GM12878 (cell line): ENCODE results near the gene PCDHGC5. TPM values are rescaled to one million over a fixed set of nuclear protein-coding genes. Genes with fewer than 3 reads are reported as not detected.

Experiments
- ATAC-seq: fragments of 200-7000 bp; cut with Tn5 transposase; 3 replicates; pipeline ENCODE4 v1.9.1; 2020; ENCODE audit warnings: mild to moderate bottlenecking, moderate library complexity
- BruUV-seq: library from RNA; stranded (reverse); fragments of 400-500 nt; replicated peaks from 2 replicates; lab custom pipeline; 2021; lab: Mats Ljungman, UMichigan
- CTCF ChIA-PET: fragments of 300-600 bp; sonication (Branson Sonifier 250); formaldehyde crosslinking; extraction: SDS; loops from one replicate; lab custom pipeline; 2021; ENCODE audit warnings: inconsistent platforms; lab: Yijun Ruan, JAX
- POLR2A ChIA-PET: fragments of 350-600 bp; formaldehyde crosslinking; extraction: SDS; loops from one replicate; lab custom pipeline; 2021; ENCODE audit warnings: inconsistent platforms; lab: Charles Lee
- RAD21 ChIA-PET: fragments of 300-600 bp; sonication (Branson Sonifier 250); formaldehyde crosslinking; loops from one replicate; lab custom pipeline; 2023; ENCODE audit warnings: antibody characterized with exemption; ENCODE audit not compliant: unreplicated experiment; lab: Charles Lee
- SMC1A ChIA-PET: fragments of 300-600 bp; sonication (Branson Sonifier 250); formaldehyde crosslinking; loops from one replicate; lab custom pipeline; 2023; ENCODE audit not compliant: unreplicated experiment, uncharacterized antibody; lab: Charles Lee
- DNase-seq: peaks from one replicate; pipeline ENCODE4 v3.0.0-alpha.2; 2011; ENCODE audit warnings: low read depth, low spot score
- FAIRE-seq: peaks from 3 replicates; lab custom pipeline; 2011; peaks lifted over from hg19 to GRCh38; lab: Jason Lieb, UNC
- H2AFZ ChIP-seq: 2 replicates; pipeline ENCODE4 v1.6.0; 2011; ENCODE audit warnings: low read depth, low read length, control low read depth; ENCODE audit not compliant: control insufficient read depth
- H3K27ac ChIP-seq: 2 replicates; pipeline ENCODE4 v1.5.1; 2011; ENCODE audit warnings: control low read depth; ENCODE audit not compliant: control insufficient read depth, insufficient read depth
- H3K27me3 ChIP-seq, 2 experiments: replicated peaks in 1 of 2; 2 replicates each; pipeline versions ENCODE4 v1.6.0 to v1.6.1; 2011; ENCODE audit warnings: low read length in 1 of 2; ENCODE audit not compliant: control insufficient read depth in 2 of 2, insufficient read depth in 2 of 2
- H3K36me3 ChIP-seq, 2 experiments: 2 replicates each; pipeline ENCODE4 v1.5.1; 2011; ENCODE audit warnings: low read length in 1 of 2; ENCODE audit not compliant: control insufficient read depth in 2 of 2, insufficient read depth in 2 of 2
- H3K4me1 ChIP-seq: 2 replicates; pipeline ENCODE4 v1.6.1; 2011; ENCODE audit warnings: mild to moderate bottlenecking, low read length, moderate library complexity, mixed read lengths; ENCODE audit not compliant: control insufficient read depth, insufficient read depth
- H3K4me2 ChIP-seq: 2 replicates; pipeline ENCODE4 v1.6.0; 2011; ENCODE audit warnings: control low read depth; ENCODE audit not compliant: control insufficient read depth, insufficient read depth
- H3K4me3 ChIP-seq: fragments of 200-600 bp; sonication (generic); 2 replicates; pipeline ENCODE4 v1.5.1; 2016
- H3K79me2 ChIP-seq: 2 replicates; pipeline ENCODE4 v1.6.0; 2011; ENCODE audit warnings: low read length; ENCODE audit not compliant: control insufficient read depth, insufficient read depth
- H3K9ac ChIP-seq: 2 replicates; pipeline ENCODE4 v1.8.0; 2011; ENCODE audit warnings: low read length, control low read depth, mixed read lengths; ENCODE audit not compliant: control insufficient read depth, insufficient read depth
- H3K9me3 ChIP-seq: replicated peaks from 3 replicates; pipeline ENCODE4 v1.5.1; 2011; ENCODE audit warnings: mild to moderate bottlenecking, low read length; ENCODE audit not compliant: control insufficient read depth, insufficient read depth
- H4K20me1 ChIP-seq: 2 replicates; pipeline ENCODE4 v1.6.0; 2011; ENCODE audit not compliant: control insufficient read depth, insufficient read depth
- ASH2L ChIP-seq: fragments of 300-600, 200-600 bp; sonication (generic); IDR thresholded peaks from 2 replicates; pipeline ENCODE4 v1.6.1; 2017; ENCODE audit warnings: low read depth, mild to moderate bottlenecking, borderline replicate concordance
- GABPA ChIP-seq: IDR thresholded peaks from 2 replicates; pipeline ENCODE4 v1.6.1; 2014; ENCODE audit warnings: antibody characterized with exemption, low read depth, mild to moderate bottlenecking, inconsistent platforms
- JUND ChIP-seq: IDR thresholded peaks from 2 replicates; pipeline ENCODE4 v1.6.1; 2012; ENCODE audit warnings: low read depth, mild to moderate bottlenecking, low read length, improper control_type of control experiment, moderate library complexity
- LARP7 ChIP-seq: fragments of 450-650 bp; IDR thresholded peaks from 2 replicates; pipeline ENCODE4 v1.6.1; 2017; ENCODE audit warnings: mild to moderate bottlenecking
- MTA2 ChIP-seq: fragments of 450-650 bp; IDR thresholded peaks from 2 replicates; pipeline ENCODE4 v1.6.1; 2016; ENCODE audit warnings: low read depth, mild to moderate bottlenecking, moderate library complexity
- PML ChIP-seq: IDR thresholded peaks from 2 replicates; pipeline ENCODE4 v1.6.1; 2012; ENCODE audit warnings: low read length, inconsistent platforms
- SREBF2 ChIP-seq: IDR thresholded peaks from 2 replicates; pipeline ENCODE4 v1.6.1; 2012; ENCODE audit warnings: mild to moderate bottlenecking, low read length
- TCF12 ChIP-seq: IDR thresholded peaks from 2 replicates; pipeline ENCODE4 v1.6.1; 2011; ENCODE audit warnings: low read depth, mild to moderate bottlenecking, low read length
- ZNF384 ChIP-seq: IDR thresholded peaks from 2 replicates; pipeline ENCODE4 v1.6.1; 2012; ENCODE audit warnings: low read depth, mild to moderate bottlenecking, low read length, improper control_type of control experiment, borderline replicate concordance
- ZNF622 ChIP-seq: fragments of 450-650 bp; IDR thresholded peaks from 2 replicates; pipeline ENCODE4 v1.6.1; 2017; ENCODE audit warnings: mild to moderate bottlenecking, inconsistent platforms
- WGBS: methylation state at CpG from one replicate; pipeline ENCODE4 v1.1.6; 2016; ENCODE audit warnings: low lambda C conversion rate; ENCODE audit not compliant: insufficient replicate concordance, insufficient coverage; ENCODE audit errors: missing lambda C conversion rate; 5-methylcytosine and 5-hydroxymethylcytosine counted together
- in situ Hi-C: fragments of 300-500 bp; cut with MboI; formaldehyde crosslinking; loops from 9 replicates; pipeline ENCODE4 v1.14.3; 2018; ENCODE audit warnings: mixed read lengths
- intact Hi-C: fragments of 100-400 bp; cut with micrococcal nuclease; formaldehyde crosslinking; loops from one replicate; pipeline ENCODE4 v1.14.2; 2022; ENCODE audit not compliant: unreplicated experiment
- polyA plus RNA-seq, 11 experiments: library from polyadenylated mRNA; depleted of rRNA in 4 of 11; unstranded in 6 of 11; stranded (reverse) in 5 of 11; fragments of >200 nt; fragmentation: Nextera tagmentation in 4 of 11; fragmentation: Illumina TruSeq in 1 of 11; extraction: Ambion mirVana in 4 of 11; extraction: Trizol in 1 of 11; gene quantifications; 1 replicate in 1 of 11; 2 replicates in 10 of 11; pipeline versions ENCODE4 v1.2.1 to v1.2.3, GENCODE V29; 2011 to 2016; ENCODE audit warnings: inconsistent platforms in 2 of 11, missing spikeins in 2 of 11, low read depth in 1 of 11
- total RNA-seq, 4 experiments: library from RNA; depleted of rRNA in 3 of 4; stranded (reverse); fragments of >200 nt in 3 of 4; fragmentation: Illumina TruSeq in 1 of 4; extraction: Trizol in 1 of 4; gene quantifications; 2 replicates each; pipeline versions ENCODE4 v1.2.1 to v1.2.3, GENCODE V29; 2013 to 2021
- TF ChIP-seq, protein P1 (sequence below): IDR thresholded peaks from 2 replicates; pipeline ENCODE4 v1.6.1; 2011; ENCODE audit warnings: mild to moderate bottlenecking, low read depth, low read length, moderate library complexity; ENCODE audit not compliant: insufficient replicate concordance
- TF ChIP-seq, protein P2 (sequence below): IDR thresholded peaks from 2 replicates; pipeline ENCODE4 v1.6.1; 2012; ENCODE audit warnings: low read depth, low read length, improper control_type of control experiment
- TF ChIP-seq, protein P3 (sequence below): IDR thresholded peaks from 2 replicates; pipeline ENCODE4 v1.6.1; 2012; ENCODE audit warnings: low read depth, low read length, improper control_type of control experiment
- TF ChIP-seq, protein P4 (sequence below): IDR thresholded peaks from 2 replicates; pipeline ENCODE4 v1.6.1; 2011; ENCODE audit warnings: low read depth, mild to moderate bottlenecking, low read length, moderate library complexity, borderline replicate concordance; ENCODE audit errors: extremely low read depth
- TF ChIP-seq, protein P5 (sequence below): fragments of 450-650 bp; IDR thresholded peaks from 2 replicates; pipeline ENCODE4 v1.6.1; 2017; ENCODE audit warnings: borderline replicate concordance
- TF ChIP-seq, protein P6 (sequence below): fragments of 450-650 bp; IDR thresholded peaks from 2 replicates; pipeline ENCODE4 v1.6.1; 2018; ENCODE audit warnings: mild to moderate bottlenecking, low read depth, moderate library complexity; ENCODE audit not compliant: partially characterized antibody

PCDHGC5 gene
- total and polyA plus RNA-seq, 10 of the 15 experiments (the other 5 are each of a cell fraction or from before 2014, with no cell fraction given): 0.05 to 0.87 (median 0.18) TPM; not detected in 2

DNA sequence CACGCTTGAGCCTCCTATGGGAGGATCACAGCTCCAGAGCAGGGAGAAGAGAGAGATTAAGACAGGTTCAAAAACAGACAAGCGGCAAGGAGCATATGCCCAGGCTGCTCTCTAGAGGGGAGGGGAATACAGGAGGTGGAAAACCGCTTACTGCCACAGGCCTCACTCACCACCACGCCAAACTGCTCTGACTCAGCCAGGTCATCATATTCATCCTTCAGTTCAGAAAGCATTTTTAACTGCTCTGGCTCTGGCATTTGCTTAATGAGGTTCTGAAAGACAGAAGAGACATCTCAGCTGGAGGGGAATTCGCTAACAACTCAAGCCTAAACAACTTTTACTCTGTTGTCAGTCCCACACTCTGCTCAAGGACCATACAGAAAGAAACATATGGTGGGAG lies 40.1 kb downstream of the PCDHGC5 start:
- BruUV-seq: no TSS peak
- ATAC-seq: peak; percentile 68
- ChIA-PET POLR2A (interaction anchor here (1.2 to 1.4 kb wide), 2 partner anchors 15 to 22 kb away, joined by 3 to 7 read pairs; no protein-coding TSS in a partner anchor), RAD21 (interaction anchor here (1.3 to 6.1 kb wide), 8 partner anchors 18 to 116 kb away, joined by 3 to 54 read pairs (median 7); partner anchors contain the start of genes PCDHGA10, PCDHGA11, PCDHGA12 and PCDHGC3), SMC1A (interaction anchor here (0.8 to 13.7 kb wide), 11 partner anchors 9 to 209 kb away, joined by 3 to 176 read pairs (median 6); partner anchors contain the start of genes PCDHGA10, PCDHGA12, PCDHGB3 and PCDHGC3), CTCF (interaction anchor here (1.1 to 11.2 kb wide), 14 partner anchors 9 to 116 kb away, joined by 3 to 194 read pairs (median 15); partner anchors contain the start of genes PCDHGA10, PCDHGA11, PCDHGB7 and PCDHGC3)
- H3K4me2 ChIP-seq: no peak overlapping the region; the same call in 1 of the 2 replicates
- WGBS: 22% methylated on average over 5 of the region's 5 CpGs
- H3K4me1 ChIP-seq: peaks cover 38% of the 10 kb centered on the region
- no peaks in the 10 kb centered on the region for H3K9me3 ChIP-seq
- in situ Hi-C loops (loop anchor here (5.0 kb wide), 1 partner anchor 52 kb away; the partner anchor contains the start of gene PCDHGC3), intact Hi-C loops (loop anchor here (1.0 kb wide), 1 partner anchor 15 kb away; no protein-coding TSS in a partner anchor)
- H3K9ac ChIP-seq: no peak overlapping the region
- peak overlapping the region; percentile 23; the same call in 1 of the 2 replicates for H3K27ac ChIP-seq
- FAIRE-seq: no peak
- H2AFZ ChIP-seq: no peak overlapping the region
- DNase-seq: no peak
- peaks cover 11 to 39% of the 10 kb centered on the region in 2 experiments for H3K36me3 ChIP-seq
- no peaks in the 10 kb centered on the region for H3K79me2 ChIP-seq
- no peak overlapping the region for H3K4me3 ChIP-seq
- H3K27me3 ChIP-seq: no peaks in the 10 kb centered on the region
- no peaks in the 10 kb centered on the region for H4K20me1 ChIP-seq
- TF ChIP-seq LARP7 (no peak), JUND (no peak), GABPA (no peak), ZNF384 (no peak), TCF12 (peak; percentile 87; the same call in 1 of the 2 replicates), SREBF2 (no peak), PML (no peak), ZNF622 (no peak), MTA2 (peak; percentile 41; the same call in 1 of the 2 replicates), ASH2L (no peak)
- TF ChIP-seq, protein P1, sequence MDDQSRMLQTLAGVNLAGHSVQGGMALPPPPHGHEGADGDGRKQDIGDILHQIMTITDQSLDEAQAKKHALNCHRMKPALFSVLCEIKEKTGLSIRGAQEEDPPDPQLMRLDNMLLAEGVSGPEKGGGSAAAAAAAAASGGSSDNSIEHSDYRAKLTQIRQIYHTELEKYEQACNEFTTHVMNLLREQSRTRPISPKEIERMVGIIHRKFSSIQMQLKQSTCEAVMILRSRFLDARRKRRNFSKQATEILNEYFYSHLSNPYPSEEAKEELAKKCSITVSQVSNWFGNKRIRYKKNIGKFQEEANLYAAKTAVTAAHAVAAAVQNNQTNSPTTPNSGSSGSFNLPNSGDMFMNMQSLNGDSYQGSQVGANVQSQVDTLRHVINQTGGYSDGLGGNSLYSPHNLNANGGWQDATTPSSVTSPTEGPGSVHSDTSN: peak; percentile 24
- TF ChIP-seq, protein P2, sequence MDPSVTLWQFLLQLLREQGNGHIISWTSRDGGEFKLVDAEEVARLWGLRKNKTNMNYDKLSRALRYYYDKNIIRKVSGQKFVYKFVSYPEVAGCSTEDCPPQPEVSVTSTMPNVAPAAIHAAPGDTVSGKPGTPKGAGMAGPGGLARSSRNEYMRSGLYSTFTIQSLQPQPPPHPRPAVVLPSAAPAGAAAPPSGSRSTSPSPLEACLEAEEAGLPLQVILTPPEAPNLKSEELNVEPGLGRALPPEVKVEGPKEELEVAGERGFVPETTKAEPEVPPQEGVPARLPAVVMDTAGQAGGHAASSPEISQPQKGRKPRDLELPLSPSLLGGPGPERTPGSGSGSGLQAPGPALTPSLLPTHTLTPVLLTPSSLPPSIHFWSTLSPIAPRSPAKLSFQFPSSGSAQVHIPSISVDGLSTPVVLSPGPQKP: no peak
- TF ChIP-seq, protein P3, sequence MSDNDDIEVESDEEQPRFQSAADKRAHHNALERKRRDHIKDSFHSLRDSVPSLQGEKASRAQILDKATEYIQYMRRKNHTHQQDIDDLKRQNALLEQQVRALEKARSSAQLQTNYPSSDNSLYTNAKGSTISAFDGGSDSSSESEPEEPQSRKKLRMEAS: no peak
- TF ChIP-seq, protein P4, sequence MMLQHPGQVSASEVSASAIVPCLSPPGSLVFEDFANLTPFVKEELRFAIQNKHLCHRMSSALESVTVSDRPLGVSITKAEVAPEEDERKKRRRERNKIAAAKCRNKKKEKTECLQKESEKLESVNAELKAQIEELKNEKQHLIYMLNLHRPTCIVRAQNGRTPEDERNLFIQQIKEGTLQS: no peak
- TF ChIP-seq, protein P5, sequence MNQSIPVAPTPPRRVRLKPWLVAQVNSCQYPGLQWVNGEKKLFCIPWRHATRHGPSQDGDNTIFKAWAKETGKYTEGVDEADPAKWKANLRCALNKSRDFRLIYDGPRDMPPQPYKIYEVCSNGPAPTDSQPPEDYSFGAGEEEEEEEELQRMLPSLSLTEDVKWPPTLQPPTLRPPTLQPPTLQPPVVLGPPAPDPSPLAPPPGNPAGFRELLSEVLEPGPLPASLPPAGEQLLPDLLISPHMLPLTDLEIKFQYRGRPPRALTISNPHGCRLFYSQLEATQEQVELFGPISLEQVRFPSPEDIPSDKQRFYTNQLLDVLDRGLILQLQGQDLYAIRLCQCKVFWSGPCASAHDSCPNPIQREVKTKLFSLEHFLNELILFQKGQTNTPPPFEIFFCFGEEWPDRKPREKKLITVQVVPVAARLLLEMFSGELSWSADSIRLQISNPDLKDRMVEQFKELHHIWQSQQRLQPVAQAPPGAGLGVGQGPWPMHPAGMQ: no peak
- TF ChIP-seq, protein P6, sequence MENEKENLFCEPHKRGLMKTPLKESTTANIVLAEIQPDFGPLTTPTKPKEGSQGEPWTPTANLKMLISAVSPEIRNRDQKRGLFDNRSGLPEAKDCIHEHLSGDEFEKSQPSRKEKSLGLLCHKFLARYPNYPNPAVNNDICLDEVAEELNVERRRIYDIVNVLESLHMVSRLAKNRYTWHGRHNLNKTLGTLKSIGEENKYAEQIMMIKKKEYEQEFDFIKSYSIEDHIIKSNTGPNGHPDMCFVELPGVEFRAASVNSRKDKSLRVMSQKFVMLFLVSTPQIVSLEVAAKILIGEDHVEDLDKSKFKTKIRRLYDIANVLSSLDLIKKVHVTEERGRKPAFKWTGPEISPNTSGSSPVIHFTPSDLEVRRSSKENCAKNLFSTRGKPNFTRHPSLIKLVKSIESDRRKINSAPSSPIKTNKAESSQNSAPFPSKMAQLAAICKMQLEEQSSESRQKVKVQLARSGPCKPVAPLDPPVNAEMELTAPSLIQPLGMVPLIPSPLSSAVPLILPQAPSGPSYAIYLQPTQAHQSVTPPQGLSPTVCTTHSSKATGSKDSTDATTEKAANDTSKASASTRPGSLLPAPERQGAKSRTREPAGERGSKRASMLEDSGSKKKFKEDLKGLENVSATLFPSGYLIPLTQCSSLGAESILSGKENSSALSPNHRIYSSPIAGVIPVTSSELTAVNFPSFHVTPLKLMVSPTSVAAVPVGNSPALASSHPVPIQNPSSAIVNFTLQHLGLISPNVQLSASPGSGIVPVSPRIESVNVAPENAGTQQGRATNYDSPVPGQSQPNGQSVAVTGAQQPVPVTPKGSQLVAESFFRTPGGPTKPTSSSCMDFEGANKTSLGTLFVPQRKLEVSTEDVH: no peak
